Measurements from ENCODE around the gene B9D1. TPM values are rescaled to one million over a fixed set of nuclear protein-coding genes. Genes with fewer than 3 reads are reported as not detected.

Gene B9D1
- total RNA-seq, 1 donor from 2014 or later: 8.9 TPM

GRCh38 chr17:19376811-19377210 is 14.3 kb upstream of the B9D1 start:
- no peak for DNase-seq (ENCODE audit: low read depth in 2 of 2)

GRCh38 chr17:19375732-19376131 is 13.2 kb upstream of the B9D1 start:
- no peak for DNase-seq (ENCODE audit: low read depth in 2 of 2)

- no peak for DNase-seq (ENCODE audit: low read depth in 2 of 2)
These were observed 11.6 kb upstream of the B9D1 start for GRCh38 chr17:19374136-19374535.

GRCh38 chr17:19372866-19373504 is 10.5 kb upstream of the B9D1 start:
- DNase-seq (ENCODE audit: low read depth in 2 of 2): no peak

GRCh38 chr17:19372439-19372838 is 9.9 kb upstream of the B9D1 start:
- no peak for DNase-seq (ENCODE audit: low read depth in 2 of 2)

- DNase-seq (ENCODE audit: low read depth in 2 of 2): no peak
These were observed 9.5 kb upstream of the B9D1 start for GRCh38 chr17:19372011-19372370.

GRCh38 chr17:19371259-19372010 is 8.9 kb upstream of the B9D1 start:
- DNase-seq (ENCODE audit: low read depth in 2 of 2): no peak

- DNase-seq (ENCODE audit: low read depth in 2 of 2): peak; percentile 48 to 50
These were observed 8.0 kb upstream of the B9D1 start for GRCh38 chr17:19370493-19370960.

GRCh38 chr17:19369846-19370492 is 7.4 kb upstream of the B9D1 start:
- DNase-seq (ENCODE audit: low read depth in 2 of 2): peak; percentile 48 to 64

GRCh38 chr17:19369107-19369778 is 6.7 kb upstream of the B9D1 start:
- no peak for DNase-seq (ENCODE audit: low read depth in 2 of 2)

GRCh38 chr17:19368229-19368628 is 5.7 kb upstream of the B9D1 start:
- DNase-seq (ENCODE audit: low read depth in 2 of 2): no peak

- DNase-seq (ENCODE audit: low read depth in 2 of 2): no peak
These were observed 4.1 kb upstream of the B9D1 start for GRCh38 chr17:19366637-19366972.

GRCh38 chr17:19365833-19366636 is 3.5 kb upstream of the B9D1 start:
- no peak for DNase-seq (ENCODE audit: low read depth in 2 of 2)

- DNase-seq (ENCODE audit: low read depth in 2 of 2): no peak
These were observed 2.9 kb upstream of the B9D1 start for GRCh38 chr17:19365499-19365817.

GRCh38 chr17:19364699-19365498 is 2.4 kb upstream of the B9D1 start:
- DNase-seq (ENCODE audit: low read depth in 2 of 2): no peak

GRCh38 chr17:19363460-19364035 is 1.0 kb upstream of the B9D1 start:
- DNase-seq (ENCODE audit: low read depth in 2 of 2): no peak

- no peak for DNase-seq (ENCODE audit: low read depth in 2 of 2)
These were observed 553 bp upstream of the B9D1 start for GRCh38 chr17:19363114-19363438.

- no peak for DNase-seq (ENCODE audit: low read depth in 2 of 2)
These were observed 613 bp downstream of the B9D1 start for GRCh38 chr17:19361944-19362276.

GRCh38 chr17:19361326-19361725 is 1.2 kb downstream of the B9D1 start:
- no peak for DNase-seq (ENCODE audit: low read depth in 2 of 2)

GRCh38 chr17:19360772-19361171 is 1.8 kb downstream of the B9D1 start:
- DNase-seq (ENCODE audit: low read depth in 2 of 2): no peak

- no peak for DNase-seq (ENCODE audit: low read depth in 2 of 2)
These were observed 2.7 kb downstream of the B9D1 start for GRCh38 chr17:19359856-19360255.
